ENCODE measurements around the gene KPNA3.
A peak's percentile ranks its signal among the peaks of the same experiment; 100 is the strongest.

KPNA3 gene

DNA sequence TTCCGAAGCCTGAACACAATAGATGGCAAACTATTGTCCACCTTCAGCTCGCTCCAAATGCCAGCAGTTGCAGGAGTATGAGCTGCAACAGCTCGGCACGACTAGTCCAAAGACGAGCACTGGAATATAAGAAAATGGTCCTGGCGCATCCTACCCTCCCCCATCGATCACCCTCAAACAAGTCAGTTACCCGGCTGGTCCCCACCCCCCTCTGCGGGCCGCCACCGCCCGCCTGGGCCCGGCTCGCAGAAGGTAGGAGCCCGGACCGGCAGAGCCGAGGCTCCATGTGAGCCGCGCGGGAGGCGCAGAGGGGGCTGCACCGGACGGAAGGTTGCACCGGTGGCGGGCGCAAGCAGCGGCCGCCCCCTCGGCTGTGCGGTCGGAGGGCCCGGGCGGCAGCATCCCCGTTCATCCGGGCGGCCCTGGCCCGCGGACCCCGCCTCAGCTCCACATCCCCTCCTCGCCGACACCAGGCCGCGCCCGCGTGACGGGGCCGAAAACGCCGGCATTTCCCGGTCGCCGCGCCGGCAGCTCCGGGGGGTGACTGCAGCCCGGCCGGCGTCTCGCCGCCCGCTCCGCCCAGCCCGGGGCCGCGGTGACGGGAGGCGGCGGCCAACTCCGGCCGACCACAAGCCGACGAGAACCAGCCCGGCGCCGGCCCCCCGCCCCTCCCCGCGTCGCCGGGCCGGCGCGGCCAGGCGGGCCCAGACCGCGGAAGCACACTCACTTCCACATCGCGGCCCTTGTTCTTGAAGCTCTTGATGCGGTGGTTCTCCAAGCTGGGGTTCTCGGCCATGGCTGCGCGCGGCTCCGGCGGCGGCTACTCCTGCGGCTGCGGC, 552 bp downstream of the KPNA3 start:
- H3K79me2 ChIP-seq (ENCODE audit: low read length), result peaks cover 51% of the 10 kb centered on the region
- TF ChIP-seq EZH2phosphoT487 (IDR thresholded peaks at IDR 0.05; ENCODE audit: low read depth), result no peak
- TF ChIP-seq, protein P1, sequence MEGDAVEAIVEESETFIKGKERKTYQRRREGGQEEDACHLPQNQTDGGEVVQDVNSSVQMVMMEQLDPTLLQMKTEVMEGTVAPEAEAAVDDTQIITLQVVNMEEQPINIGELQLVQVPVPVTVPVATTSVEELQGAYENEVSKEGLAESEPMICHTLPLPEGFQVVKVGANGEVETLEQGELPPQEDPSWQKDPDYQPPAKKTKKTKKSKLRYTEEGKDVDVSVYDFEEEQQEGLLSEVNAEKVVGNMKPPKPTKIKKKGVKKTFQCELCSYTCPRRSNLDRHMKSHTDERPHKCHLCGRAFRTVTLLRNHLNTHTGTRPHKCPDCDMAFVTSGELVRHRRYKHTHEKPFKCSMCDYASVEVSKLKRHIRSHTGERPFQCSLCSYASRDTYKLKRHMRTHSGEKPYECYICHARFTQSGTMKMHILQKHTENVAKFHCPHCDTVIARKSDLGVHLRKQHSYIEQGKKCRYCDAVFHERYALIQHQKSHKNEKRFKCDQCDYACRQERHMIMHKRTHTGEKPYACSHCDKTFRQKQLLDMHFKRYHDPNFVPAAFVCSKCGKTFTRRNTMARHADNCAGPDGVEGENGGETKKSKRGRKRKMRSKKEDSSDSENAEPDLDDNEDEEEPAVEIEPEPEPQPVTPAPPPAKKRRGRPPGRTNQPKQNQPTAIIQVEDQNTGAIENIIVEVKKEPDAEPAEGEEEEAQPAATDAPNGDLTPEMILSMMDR (IDR thresholded peaks at IDR 0.05; ENCODE audit: low read depth, low read length), result no peak
- peaks cover 34% of the 10 kb centered on the region for H4K20me1 ChIP-seq (ENCODE audit: insufficient read depth, low read length)
- H3K4me3 ChIP-seq (ENCODE audit: low read length), result peak overlapping the region; percentile 87
- peaks cover 9% of the 10 kb centered on the region for H3K36me3 ChIP-seq (replicated peaks; ENCODE audit: low read depth, low read length)
- H3K4me2 ChIP-seq (ENCODE audit: low read length), result peak overlapping the region; percentile 90
- H2AFZ ChIP-seq (ENCODE audit: low read depth, low read length), result peak overlapping the region; percentile 60
- H3K4me1 ChIP-seq (ENCODE audit: low read length), result peaks cover 14% of the 10 kb centered on the region
- peak overlapping the region; percentile 90 for H3K27ac ChIP-seq (ENCODE audit: low read length)
- no peaks in the 10 kb centered on the region for H3K27me3 ChIP-seq (ENCODE audit: low read depth, low read length)
- no peaks in the 10 kb centered on the region for H3K9me3 ChIP-seq (ENCODE audit: insufficient read depth, low read length)
- peak overlapping the region; percentile 78 for H3K9ac ChIP-seq (ENCODE audit: low read length)

DNA sequence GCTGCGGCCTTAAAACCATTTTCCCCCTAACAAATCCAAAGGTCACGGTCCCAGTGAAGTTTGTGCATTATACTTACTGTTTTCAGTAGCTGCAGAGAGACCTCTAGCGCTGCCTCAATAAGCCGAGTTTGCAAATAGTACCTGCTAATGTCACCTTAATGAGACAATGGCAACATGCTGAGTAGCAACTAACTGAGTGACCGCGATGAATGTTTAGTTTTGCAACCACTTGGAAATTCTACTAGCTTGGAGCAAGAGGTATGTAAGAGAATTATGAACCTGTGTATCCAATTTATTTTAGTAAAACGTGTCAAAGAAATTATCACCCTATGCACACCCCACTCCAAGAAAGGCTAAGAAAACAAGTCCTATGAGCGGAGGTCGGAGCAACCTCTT, 1.2 kb downstream of the KPNA3 start:
- TF ChIP-seq EZH2phosphoT487 (IDR thresholded peaks at IDR 0.05; ENCODE audit: low read depth), result no peak
- TF ChIP-seq, protein P1 (IDR thresholded peaks at IDR 0.05; ENCODE audit: low read depth, low read length), result peak; percentile 55
- H2AFZ ChIP-seq (ENCODE audit: low read depth, low read length), result peak overlapping the region; percentile 60; the same call in 1 of the 2 replicates

DNA sequence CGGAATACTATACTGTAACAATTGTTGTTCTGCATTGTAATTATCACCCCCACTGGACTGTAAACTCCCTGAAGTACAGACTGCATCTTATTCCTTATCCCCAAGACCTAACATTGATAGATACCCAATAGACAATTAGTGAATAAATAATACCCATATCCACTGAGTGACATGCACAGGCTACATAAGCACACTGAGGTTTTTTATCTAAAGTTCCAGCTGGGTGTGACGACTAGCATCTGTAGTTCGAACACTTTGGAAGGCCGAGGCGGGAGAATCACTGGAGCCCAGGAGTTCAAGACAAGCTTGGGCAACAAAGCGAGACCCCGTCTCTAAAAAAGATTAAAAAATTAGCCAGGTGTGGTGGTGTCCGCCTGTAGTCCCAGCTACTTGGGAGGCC, 2.5 kb downstream of the KPNA3 start:
- H3K4me2 ChIP-seq (ENCODE audit: low read length), result no peak overlapping the region
- H2AFZ ChIP-seq (ENCODE audit: low read depth, low read length), result no peak overlapping the region
- no peak overlapping the region for H3K27ac ChIP-seq (ENCODE audit: low read length)
- H3K4me3 ChIP-seq (ENCODE audit: low read length), result no peak overlapping the region
- H4K20me1 ChIP-seq (ENCODE audit: insufficient read depth, low read length), result peaks cover 54% of the 10 kb centered on the region
- peaks cover 11% of the 10 kb centered on the region for H3K36me3 ChIP-seq (replicated peaks; ENCODE audit: low read depth, low read length)
- no peak overlapping the region for H3K9ac ChIP-seq (ENCODE audit: low read length)
- TF ChIP-seq, protein P1 (IDR thresholded peaks at IDR 0.05; ENCODE audit: low read depth, low read length), result no peak
- TF ChIP-seq EZH2phosphoT487 (IDR thresholded peaks at IDR 0.05; ENCODE audit: low read depth), result no peak
- H3K79me2 ChIP-seq (ENCODE audit: low read length), result peaks cover 71% of the 10 kb centered on the region
- H3K4me1 ChIP-seq (ENCODE audit: low read length), result peaks cover 14% of the 10 kb centered on the region
- no peaks in the 10 kb centered on the region for H3K9me3 ChIP-seq (ENCODE audit: insufficient read depth, low read length)
- H3K27me3 ChIP-seq (ENCODE audit: low read depth, low read length), result no peaks in the 10 kb centered on the region

More for the DNA sequence above, 1.2 kb downstream of the KPNA3 start:
- Histone ChIP-seq H3K36me3 (replicated peaks; ENCODE audit: low read depth, low read length) (peaks cover 9% of the 10 kb centered on the region), H3K4me1 (ENCODE audit: low read length) (peaks cover 14% of the 10 kb centered on the region), H3K4me2 (ENCODE audit: low read length) (peak overlapping the region; percentile 90), H3K9ac (ENCODE audit: low read length) (peak overlapping the region; percentile 78), H3K9me3 (ENCODE audit: insufficient read depth, low read length) (no peaks in the 10 kb centered on the region), H3K4me3 (ENCODE audit: low read length) (peak overlapping the region; percentile 87), H3K27ac (ENCODE audit: low read length) (peak overlapping the region; percentile 90), H3K79me2 (ENCODE audit: low read length) (peaks cover 57% of the 10 kb centered on the region), H4K20me1 (ENCODE audit: insufficient read depth, low read length) (peaks cover 40% of the 10 kb centered on the region), H3K27me3 (ENCODE audit: low read depth, low read length) (no peaks in the 10 kb centered on the region)

DNA sequence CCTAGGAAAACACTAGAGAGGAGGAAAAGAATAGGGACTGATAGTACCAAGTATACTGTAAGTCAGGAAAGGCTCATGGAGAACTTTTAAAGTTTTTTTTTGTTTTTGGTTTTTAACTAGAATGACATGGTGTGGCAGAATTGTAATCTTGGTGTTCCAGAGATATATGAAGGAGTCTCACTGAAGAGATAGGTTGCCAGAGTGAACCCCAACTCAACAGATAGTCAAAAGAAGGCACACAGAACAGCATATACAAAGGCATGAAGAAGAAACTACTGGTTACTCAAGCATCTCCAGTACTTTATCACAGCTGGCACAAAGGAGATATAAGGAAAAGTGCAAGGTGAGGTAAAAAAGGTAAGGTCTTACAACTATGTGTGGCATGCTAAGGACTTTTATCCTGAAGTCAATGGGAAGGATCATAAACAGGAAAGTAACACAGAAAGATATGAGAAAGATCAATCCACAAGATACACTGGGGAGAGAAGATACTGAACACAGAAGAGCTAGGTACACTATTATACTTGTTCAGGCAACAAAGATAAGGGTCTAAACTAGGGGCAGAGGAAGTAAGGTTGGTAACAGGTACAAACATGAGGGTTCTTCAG, 6.0 kb downstream of the KPNA3 start:
- Histone ChIP-seq H3K4me1 (ENCODE audit: low read length) (peaks cover 9% of the 10 kb centered on the region), H3K4me2 (ENCODE audit: low read length) (no peak overlapping the region), H3K9ac (ENCODE audit: low read length) (no peak overlapping the region), H3K79me2 (ENCODE audit: low read length) (peaks cover 98% of the 10 kb centered on the region), H2AFZ (ENCODE audit: low read depth, low read length) (no peak overlapping the region), H4K20me1 (ENCODE audit: insufficient read depth, low read length) (peaks cover 82% of the 10 kb centered on the region), H3K9me3 (ENCODE audit: insufficient read depth, low read length) (no peaks in the 10 kb centered on the region), H3K36me3 (replicated peaks; ENCODE audit: low read depth, low read length) (peaks cover 11% of the 10 kb centered on the region), H3K27me3 (ENCODE audit: low read depth, low read length) (no peaks in the 10 kb centered on the region), H3K4me3 (ENCODE audit: low read length) (no peak overlapping the region), H3K27ac (ENCODE audit: low read length) (no peak overlapping the region)
- TF ChIP-seq EZH2phosphoT487 (IDR thresholded peaks at IDR 0.05; ENCODE audit: low read depth), result no peak
- TF ChIP-seq, protein P1 (IDR thresholded peaks at IDR 0.05; ENCODE audit: low read depth, low read length), result no peak
